Thyroid gland (tissue), 4 donors: ENCODE measurements around the gene CD226. TPM values are rescaled to one million over a fixed set of nuclear protein-coding genes. Genes with fewer than 3 reads are reported as not detected.
"Not testable (repeated sequence)": the region's sequence is repeated elsewhere in the genome, so short reads cannot be mapped to it uniquely, and the experiment has no call there.

Experiments used
- DNase-seq, 2 donors: peaks; one replicate each; pipeline ENCODE4 v3.0.0-alpha.2; 2019
- H3K27ac ChIP-seq, 3 donors: fragments of 200-600 bp; sonication (generic); 1 replicate in 2 of 3; 2 replicates in 1 of 3; pipeline ENCODE4 v1.5.1; 2016 to 2019; ENCODE audit warnings: mild to moderate bottlenecking in 1 of 3, moderate library complexity in 1 of 3
- H3K27me3 ChIP-seq: fragments of 200-600 bp; sonication (generic); one replicate; pipeline ENCODE4 v1.5.1; 2019
- H3K36me3 ChIP-seq, 2 donors: fragments of 200-600 bp; sonication (generic); one replicate each; pipeline ENCODE4 v1.5.1; 2016 to 2019
- H3K4me1 ChIP-seq, 2 donors: fragments of 200-600 bp; sonication (generic); one replicate each; pipeline ENCODE4 v1.5.1; 2017 to 2019
- H3K4me3 ChIP-seq, 3 donors: fragments of 200-600 bp; sonication (generic); replicated peaks in 1 of 3; 1 replicate in 2 of 3; 2 replicates in 1 of 3; pipeline ENCODE4 v1.5.1; 2016; ENCODE audit warnings: mild to moderate bottlenecking in 1 of 3
- H3K9me3 ChIP-seq: fragments of 200-600 bp; sonication (generic); one replicate; pipeline ENCODE4 v1.5.1; 2017
- POLR2A ChIP-seq, 2 donors: fragments of 450-650 bp; IDR thresholded peaks; one replicate each; pipeline ENCODE4 v1.6.1; 2017; ENCODE audit warnings: antibody characterized with exemption in 2 of 2, mild to moderate bottlenecking in 2 of 2, moderate library complexity in 1 of 2
- WGBS, 2 donors: methylation state at CpG; one replicate each; pipeline ENCODE4 v1.1.5; 2017; 5-methylcytosine and 5-hydroxymethylcytosine counted together
- intact Hi-C: fragments of 100-400 bp; cut with DNase I; formaldehyde crosslinking; loops from one replicate; pipeline ENCODE4 v1.15.1; 2023
- total RNA-seq, 4 donors: library from RNA; depleted of rRNA; stranded (reverse); fragments of >200 nt; gene quantifications; one replicate each; pipeline ENCODE4 v1.2.3, GENCODE V29; 2016
- TF ChIP-seq, protein P1 (sequence below), 6 experiments: fragments of 200-600 bp in 3 of 6; fragments of 450-650 bp in 3 of 6; sonication (generic) in 3 of 6; IDR thresholded peaks; one replicate each; pipeline ENCODE4 v1.5.1; 2016 to 2019; ENCODE audit warnings: antibody characterized with exemption in 6 of 6, mild to moderate bottlenecking in 2 of 6, inconsistent platforms in 1 of 6, moderate library complexity in 1 of 6

CD226 gene
- total RNA-seq, 4 donors from 2014 or later, result 0.98 to 5.6 (median 2.5) TPM

DNA sequence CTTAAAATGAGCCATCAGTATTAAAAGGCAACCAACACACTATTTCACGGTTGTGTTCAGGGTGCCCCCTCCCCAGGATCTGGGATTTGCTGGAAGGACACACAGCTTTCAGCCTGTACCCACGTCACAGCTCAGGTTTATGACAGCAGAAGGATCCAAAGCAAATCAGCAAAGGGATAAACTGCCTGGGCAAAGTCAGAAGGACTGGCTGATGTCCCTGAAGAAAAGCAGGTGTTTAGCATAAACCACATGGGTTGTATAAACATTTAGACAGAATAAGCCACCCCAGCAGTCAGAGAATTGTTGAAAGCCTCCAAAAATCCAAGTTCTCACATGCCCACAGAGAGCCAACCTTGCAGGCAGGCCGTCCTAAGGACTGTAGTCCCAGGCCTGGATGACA lies 63.9 kb downstream of the CD226 start:
- intact Hi-C loops, result no loop called here
- no peak for DNase-seq
- WGBS, 2 donors, result 60 to 61% methylated on average over 3 of the region's 3 CpGs
- H3K4me3 ChIP-seq, result no peak overlapping the region
- no peaks in the 10 kb centered on the region for H3K27me3 ChIP-seq
- no peak overlapping the region for H3K27ac ChIP-seq
- H3K9me3 ChIP-seq, result no peaks in the 10 kb centered on the region
- H3K4me1 ChIP-seq, result no peaks in the 10 kb centered on the region
- no peak for TF ChIP-seq POLR2A (IDR thresholded peaks at IDR 0.05)
- H3K36me3 ChIP-seq, result no peaks in the 10 kb centered on the region

DNA sequence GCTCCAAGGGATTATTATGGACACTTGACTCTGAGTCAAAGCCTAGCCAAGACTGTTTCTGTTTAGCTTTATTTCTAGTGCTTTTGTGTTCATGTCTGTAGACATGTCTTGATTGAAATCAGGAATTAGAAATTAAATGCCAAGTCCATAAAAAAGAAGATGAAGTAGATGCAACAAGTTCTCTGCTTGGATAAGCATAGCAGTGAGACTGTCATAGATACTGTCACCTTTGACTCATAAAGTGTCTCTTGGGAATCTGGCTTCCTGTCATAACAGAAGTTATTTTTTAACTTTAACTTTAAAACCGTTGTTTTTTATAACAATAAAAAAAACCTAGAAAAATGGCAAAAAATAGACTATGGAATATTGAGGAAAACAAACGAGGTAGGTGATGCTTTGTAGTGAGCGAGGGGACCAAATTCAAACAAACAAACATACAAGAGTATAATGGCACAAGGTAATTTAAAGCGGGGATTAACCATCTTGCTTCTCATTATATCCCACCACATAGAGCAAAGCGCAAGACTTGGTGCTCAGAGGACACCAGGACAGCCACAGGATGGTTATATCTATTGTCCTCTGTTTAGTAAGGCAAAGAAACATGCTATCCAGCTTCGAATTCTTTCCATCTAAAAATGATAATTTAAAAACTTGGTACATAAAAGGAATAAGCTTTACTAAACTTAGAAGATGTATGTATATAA lies 64.6 kb downstream of the CD226 start:
- 85 to 87% methylated on average over 6 of the region's 6 CpGs for WGBS, 2 donors
- TF ChIP-seq, protein P1, sequence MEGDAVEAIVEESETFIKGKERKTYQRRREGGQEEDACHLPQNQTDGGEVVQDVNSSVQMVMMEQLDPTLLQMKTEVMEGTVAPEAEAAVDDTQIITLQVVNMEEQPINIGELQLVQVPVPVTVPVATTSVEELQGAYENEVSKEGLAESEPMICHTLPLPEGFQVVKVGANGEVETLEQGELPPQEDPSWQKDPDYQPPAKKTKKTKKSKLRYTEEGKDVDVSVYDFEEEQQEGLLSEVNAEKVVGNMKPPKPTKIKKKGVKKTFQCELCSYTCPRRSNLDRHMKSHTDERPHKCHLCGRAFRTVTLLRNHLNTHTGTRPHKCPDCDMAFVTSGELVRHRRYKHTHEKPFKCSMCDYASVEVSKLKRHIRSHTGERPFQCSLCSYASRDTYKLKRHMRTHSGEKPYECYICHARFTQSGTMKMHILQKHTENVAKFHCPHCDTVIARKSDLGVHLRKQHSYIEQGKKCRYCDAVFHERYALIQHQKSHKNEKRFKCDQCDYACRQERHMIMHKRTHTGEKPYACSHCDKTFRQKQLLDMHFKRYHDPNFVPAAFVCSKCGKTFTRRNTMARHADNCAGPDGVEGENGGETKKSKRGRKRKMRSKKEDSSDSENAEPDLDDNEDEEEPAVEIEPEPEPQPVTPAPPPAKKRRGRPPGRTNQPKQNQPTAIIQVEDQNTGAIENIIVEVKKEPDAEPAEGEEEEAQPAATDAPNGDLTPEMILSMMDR (IDR thresholded peaks at IDR 0.05), result no peak
- no peak for TF ChIP-seq POLR2A (IDR thresholded peaks at IDR 0.05)
- H3K4me3 ChIP-seq, result no peak overlapping the region
- no peaks in the 10 kb centered on the region for H3K36me3 ChIP-seq
- H3K9me3 ChIP-seq, result no peaks in the 10 kb centered on the region
- intact Hi-C loops, result no loop called here
- DNase-seq, result no peak
- H3K27ac ChIP-seq, result no peak overlapping the region
- H3K4me1 ChIP-seq, result no peaks in the 10 kb centered on the region
- no peaks in the 10 kb centered on the region for H3K27me3 ChIP-seq

DNA sequence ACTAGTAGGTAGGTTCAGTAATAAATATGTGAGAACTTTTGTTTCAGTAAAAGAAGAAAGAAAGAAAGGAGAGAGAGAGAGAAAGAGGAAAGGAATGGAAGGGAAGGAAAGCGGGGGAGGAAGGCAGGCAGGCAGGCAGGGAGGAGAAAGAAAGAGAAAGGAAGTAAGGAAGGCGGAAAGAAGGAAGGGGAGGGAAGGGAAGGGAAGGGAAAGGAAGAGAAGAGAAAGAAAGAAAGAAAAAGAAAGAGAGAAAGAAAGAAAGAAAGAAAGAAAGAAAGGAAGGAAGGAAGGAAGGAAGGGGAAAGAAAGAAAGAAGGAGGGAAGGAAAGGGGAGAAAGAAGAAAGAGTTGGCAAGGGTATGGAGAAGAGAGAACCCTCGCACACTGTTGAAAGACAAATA lies 67.6 kb downstream of the CD226 start:
- Histone ChIP-seq H3K27me3 (no peaks in the 10 kb centered on the region), H3K4me3 (no peak overlapping the region), H3K27ac (no peak overlapping the region), H3K36me3 (no peaks in the 10 kb centered on the region), H3K9me3 (no peaks in the 10 kb centered on the region), H3K4me1 (no peaks in the 10 kb centered on the region)
- intact Hi-C loops, result no loop called here
- WGBS, 2 donors, result 96 to 97% methylated on average over 3 of the region's 3 CpGs
- no peak for DNase-seq
- TF ChIP-seq, protein P1 (IDR thresholded peaks at IDR 0.05), result no peak
- TF ChIP-seq POLR2A (IDR thresholded peaks at IDR 0.05), result no peak

DNA sequence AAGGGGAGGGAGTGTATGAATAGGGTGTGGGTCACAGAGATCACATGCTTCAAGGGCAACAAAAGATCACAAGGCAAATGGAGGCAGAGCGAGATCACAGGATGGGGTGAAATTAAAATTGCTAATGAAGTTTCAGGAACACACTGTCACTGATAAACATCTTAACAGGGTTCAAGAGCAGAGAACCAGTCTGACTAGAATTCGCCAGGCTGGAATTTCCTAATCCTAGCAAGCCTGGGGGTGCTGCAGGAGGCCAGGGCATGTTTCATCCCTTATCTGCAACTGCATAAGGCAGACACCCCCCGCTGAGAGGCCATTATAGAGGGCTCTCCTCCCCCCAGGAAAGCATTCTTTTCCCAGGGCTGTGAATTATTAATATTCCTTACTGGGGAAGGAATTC lies 68.6 kb downstream of the CD226 start:
- H3K27me3 ChIP-seq, H3K27ac ChIP-seq, intact Hi-C loops, H3K9me3 ChIP-seq, H3K4me3 ChIP-seq, H3K4me1 ChIP-seq, H3K36me3 ChIP-seq, DNase-seq: not testable (repeated sequence)
- 73 to 84% methylated on average over 3 of the region's 3 CpGs for whole genome bisulfite sequencing, 2 donors

DNA sequence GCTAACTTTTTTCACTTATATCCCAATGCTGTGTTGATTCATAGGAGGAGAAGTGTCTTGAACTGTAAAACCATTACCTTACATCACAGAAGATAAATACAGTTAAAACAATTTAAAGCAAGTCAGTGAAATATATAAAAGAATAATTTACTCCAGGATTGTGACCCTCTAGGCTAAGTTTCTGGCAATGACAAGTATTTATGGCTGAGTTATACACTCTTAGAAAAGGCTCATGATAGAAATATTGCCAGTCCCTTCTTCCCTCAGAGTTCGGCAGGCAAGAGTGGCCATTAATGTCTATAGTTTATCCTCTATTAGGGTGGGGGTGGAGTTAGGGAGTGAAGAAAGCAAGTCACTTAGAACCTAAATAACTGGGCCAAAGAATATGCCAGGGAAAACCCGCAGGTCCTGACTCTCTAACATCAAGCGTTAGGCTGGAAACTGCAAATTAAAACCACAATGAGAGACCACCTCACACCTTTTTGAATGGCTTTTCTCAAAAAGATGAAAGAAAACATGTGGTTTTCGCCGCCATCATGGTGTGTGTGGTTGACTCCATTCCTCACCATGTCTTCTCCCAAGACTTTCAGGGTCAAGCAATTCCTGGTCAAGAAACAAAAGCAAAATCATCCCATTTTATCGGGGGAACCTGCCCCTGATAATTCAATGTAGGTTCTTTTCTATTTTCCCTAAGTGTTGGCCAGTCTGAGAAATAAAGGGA lies 69.3 kb downstream of the CD226 start:
- 86 to 89% methylated on average over 6 of the region's 6 CpGs for WGBS, 2 donors

More for the DNA sequence above, 69.3 kb downstream of the CD226 start:
- Histone ChIP-seq H3K4me3 (no peak overlapping the region), H3K4me1 (no peaks in the 10 kb centered on the region), H3K36me3 (no peaks in the 10 kb centered on the region), H3K27ac (no peak overlapping the region), H3K27me3 (no peaks in the 10 kb centered on the region), H3K9me3 (no peaks in the 10 kb centered on the region)
- DNase-seq, result no peak
- TF ChIP-seq POLR2A (IDR thresholded peaks at IDR 0.05), result no peak
- TF ChIP-seq, protein P1 (IDR thresholded peaks at IDR 0.05), result no peak
- intact Hi-C loops, result no loop called here
